Epidermal melanocyte (primary cell): Measurements from ENCODE around the gene SMARCE1.
"Not testable (repeated sequence)": the region's sequence is repeated elsewhere in the genome, so short reads cannot be mapped to it uniquely, and the experiment has no call there.

Source experiments
- DNase-seq: peaks from one replicate; pipeline ENCODE4 v3.0.0; 2011; ENCODE audit warnings: low spot score; ENCODE audit not compliant: insufficient read length

The SMARCE1 gene

DNA sequence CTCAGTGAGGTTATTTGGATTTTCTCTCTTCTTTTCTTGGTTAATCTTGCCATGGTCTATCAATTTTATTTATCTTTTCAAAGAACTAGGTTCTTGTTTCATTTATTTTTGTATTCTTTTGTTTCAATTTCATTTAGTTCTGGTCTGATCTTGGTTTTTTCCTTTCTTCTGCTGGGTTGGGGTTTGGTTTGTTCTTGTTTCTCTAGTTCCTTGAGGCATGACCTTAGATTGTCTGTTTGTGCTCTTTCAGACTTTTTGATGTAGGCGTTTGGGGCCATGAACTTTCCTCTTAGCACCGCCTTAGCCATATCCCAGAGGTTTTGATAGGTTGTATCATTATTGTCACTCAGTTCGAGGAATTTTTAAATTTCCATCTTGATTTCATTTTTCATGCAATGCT lies 61.4 kb downstream of the SMARCE1 start:
- DNase-seq, result not testable (repeated sequence)

DNA sequence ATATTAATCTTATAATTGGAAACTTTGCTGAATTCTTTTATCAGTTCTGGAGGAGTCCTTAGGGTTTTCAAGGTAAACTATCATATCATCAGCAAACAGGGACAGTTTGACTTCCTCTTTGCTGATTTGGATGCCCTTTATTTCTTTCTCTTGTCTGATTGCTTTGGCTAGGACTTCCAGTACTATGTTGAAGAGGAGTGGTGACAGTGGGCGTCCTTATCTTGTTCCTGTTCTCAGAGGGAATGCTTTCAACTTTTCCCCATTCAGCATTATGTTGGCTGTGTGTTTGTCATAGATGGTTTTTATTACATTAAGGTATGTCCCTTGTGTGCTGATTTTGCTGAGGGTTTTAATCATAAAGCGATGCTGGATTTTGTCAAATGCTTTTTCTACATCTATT lies 62.7 kb downstream of the SMARCE1 start:
- not testable (repeated sequence) for DNase-seq

GRCh38 chr17:40582328-40582901 lies 65.2 kb downstream of the SMARCE1 start:
- no peak for DNase-seq

- DNase-seq, result no peak
These were observed 67.5 kb downstream of the SMARCE1 start for GRCh38 chr17:40580140-40580539.

DNA sequence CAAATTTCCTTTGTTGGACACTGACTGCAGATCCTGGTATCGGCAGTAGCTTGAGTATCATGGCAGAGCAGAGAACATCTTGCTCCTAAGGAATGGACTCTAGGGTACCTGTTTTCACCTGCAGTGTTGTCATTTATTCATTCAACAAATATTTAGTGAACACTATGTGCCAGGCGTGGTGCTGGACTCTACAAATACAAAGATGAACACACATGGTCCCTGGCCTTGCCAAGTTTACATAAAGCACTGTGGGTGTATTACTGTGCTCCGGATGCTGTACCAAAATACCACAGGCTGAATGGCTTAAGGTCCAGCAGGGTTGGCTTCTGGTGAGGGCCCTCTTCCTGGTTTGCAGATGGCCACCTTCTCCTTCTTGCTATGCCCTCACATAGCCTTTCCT lies 68.1 kb downstream of the SMARCE1 start:
- DNase-seq, result no peak

- no peak for DNase-seq
These were observed 70.0 kb downstream of the SMARCE1 start for GRCh38 chr17:40577611-40578065.

DNA sequence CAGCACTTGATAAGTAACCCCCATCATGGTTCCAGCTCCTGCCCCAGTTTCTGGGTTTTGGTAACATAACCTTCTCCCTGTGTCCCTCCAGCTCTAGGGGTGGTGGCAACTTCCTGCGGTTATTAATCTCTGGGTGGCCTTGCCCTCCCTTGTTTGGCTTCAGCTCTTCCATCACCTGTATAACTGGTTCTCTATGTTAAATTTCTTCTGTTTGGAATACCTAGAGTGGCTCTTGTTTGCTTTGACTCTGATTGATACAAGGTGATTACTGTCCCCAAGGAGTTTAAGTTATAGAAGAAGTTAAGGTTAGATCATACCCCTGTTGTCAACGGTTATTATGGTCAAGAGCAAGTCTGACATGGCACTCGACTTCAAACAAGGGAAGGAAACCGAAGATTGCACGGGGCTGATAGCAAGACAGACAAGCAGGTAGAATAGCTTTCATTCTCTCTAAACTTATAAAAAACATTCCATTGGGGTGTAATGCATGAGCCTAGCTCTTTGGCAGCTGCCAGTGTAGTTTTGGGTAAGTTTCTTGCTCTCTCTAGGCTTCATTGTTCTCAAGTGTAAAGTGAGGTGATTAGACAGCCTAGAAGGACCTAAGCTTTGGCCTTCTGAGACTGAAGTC lies 71.4 kb downstream of the SMARCE1 start:
- DNase-seq, result no peak
